Measurements from ENCODE around the gene ITGB1BP2.
"Not testable (repeated sequence)": the region's sequence is repeated elsewhere in the genome, so short reads cannot be mapped to it uniquely, and the experiment has no call there.

The ITGB1BP2 gene

DNA sequence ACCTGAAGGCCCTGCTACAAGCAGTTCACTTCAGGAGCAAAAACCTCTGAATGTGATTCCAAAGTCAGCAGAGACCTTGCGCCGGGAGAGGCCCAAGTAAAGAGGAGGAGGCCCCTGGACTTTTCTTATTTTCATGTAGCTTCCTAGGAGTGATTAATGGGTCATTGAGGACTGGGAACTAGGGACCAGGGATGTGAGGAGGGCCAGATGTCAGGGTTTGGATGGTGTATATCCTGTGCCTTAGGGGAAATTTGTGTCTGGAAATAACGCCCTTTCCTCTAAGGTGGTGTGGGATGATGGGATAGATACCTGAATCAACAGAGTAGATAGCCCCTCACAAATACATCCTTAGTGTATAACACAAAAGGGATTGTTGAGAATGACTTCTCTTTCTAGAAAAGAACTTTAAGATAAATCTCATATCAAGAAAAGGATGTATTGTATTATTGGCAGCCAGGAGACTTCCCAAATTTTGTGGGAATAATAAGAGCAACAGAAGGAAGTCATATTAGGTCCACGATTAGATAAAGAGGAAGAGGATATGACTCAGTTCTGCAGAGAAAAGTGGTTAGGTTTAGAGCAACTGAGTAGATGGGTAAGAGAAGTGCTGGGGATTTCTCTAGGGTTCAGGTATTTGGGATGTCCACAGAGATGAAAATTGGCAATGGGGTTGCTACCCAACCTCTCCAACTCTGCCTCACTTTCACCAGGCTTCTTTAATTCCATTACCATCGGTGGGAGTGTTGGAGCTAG is 1.1 kb downstream of the ITGB1BP2 start:
- no peak for DNase-seq

DNA sequence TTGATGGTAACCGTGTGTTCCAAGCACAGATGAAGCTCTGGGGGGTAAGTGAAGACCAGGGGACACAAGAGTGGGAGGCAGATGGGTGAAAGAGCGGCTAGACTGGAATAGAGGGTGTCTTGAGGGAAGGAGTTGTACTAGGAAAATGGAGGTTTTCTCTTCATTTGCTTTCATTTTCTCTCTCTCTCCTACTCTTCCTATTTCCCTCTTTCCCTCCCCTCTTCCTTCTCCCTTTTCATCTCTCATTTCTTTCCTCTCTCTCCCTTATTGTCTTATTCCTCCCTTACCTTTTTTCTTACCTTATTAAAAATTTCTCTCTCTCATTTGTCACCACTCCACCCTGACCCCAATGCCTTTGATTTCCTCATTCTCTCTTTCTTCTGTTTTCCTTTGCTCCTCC is 3.0 kb downstream of the ITGB1BP2 start:
- DNase-seq = no peak

DNA sequence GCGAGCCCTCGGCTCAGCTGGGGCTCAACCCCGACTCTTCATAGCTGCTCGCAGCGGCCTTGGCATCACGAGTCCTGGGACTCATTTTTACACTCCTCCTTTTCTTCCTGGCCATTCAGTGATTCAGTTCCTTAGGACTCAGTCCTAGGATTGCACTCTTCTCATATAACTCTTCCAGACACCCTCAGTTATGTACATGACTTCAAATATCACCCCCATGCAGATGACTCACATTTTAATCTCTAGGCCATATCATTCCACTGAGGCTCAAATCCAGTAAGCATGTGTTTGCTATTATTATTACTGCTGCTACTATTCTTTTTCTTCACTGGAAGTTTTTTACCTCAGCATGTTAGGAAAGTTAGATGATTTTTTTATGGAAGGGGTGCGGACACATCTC is 14.4 kb downstream of the ITGB1BP2 start:
- DNase-seq = no peak

DNA sequence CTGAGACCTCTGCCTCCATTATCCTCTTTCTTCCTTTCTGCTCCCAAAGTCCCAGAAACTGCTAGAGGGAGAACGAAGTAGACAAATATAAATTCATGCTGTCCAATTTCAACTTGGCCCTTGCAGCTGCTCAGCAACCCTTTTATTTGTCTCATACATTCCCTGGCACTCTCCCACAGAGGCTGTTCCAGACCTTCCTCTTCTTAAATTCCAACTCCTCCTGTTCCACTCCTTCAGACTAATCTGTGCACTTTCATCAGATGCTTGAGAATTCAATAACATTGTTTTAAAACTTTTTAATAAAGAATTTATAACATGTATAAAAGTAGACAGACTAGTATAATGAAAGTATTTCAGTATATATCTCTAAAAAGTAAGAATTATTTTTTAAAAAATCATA is 15.4 kb downstream of the ITGB1BP2 start:
- not testable (repeated sequence) for DNase-seq

DNA sequence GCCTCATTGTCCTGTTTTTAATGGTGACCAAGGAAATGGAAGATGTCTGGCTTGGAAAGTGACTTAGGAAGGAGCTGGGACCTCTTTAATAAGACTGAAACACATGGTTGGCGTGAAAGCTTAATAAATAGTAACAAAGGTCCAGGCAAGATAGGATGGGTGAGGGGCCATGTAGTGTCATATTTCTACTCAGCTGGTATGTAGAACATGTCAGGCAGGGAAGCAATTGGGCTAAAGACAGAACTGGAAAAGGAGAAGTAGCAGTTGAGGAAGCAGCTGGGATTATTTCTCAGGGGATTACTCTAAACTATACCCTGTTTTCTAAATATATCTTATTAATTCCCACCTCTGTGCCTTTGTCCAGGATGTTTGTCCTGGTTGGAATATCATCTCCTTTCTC is 18.6 kb downstream of the ITGB1BP2 start:
- DNase-seq = no peak

DNA sequence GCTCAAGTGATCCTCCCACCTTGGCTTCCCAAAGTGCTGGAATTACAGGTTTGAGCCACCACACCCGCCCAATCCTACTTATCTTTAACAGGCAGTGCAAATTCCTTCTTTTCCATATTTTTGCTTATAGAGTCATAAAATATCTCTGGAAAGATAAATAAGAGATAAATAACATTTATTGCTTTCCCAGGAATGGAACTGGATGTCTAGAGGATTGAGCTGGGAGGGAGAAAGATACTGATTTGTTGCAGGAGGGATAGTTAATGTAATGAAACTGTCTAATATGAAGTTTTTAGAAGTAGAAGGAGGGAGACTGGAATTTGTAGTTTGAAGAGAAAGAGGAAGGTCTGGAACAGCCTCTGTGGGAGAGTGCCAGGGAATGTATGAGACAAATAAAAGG is 20.2 kb downstream of the ITGB1BP2 start:
- no peak for DNase-seq

DNA sequence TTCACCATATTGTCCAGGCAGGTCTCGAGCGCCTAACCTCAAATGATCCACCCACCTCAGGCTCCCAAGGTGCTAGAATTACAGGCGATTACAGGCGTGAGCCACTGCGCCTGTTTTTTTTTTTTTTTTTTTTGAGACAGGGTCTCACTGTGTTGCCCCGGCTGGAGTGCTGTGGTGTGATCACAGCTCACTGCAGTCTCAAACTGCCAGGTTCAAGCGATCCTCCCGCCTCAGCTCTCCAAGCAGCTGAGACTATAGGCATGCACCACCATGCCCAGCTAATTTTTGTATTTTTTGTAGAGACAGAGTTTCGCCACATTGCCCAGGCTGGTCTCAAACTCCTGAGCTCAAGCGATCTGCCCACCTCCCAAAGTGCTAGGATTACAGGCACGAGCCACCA is 22.9 kb downstream of the ITGB1BP2 start:
- not testable (repeated sequence) for DNase-seq

DNA sequence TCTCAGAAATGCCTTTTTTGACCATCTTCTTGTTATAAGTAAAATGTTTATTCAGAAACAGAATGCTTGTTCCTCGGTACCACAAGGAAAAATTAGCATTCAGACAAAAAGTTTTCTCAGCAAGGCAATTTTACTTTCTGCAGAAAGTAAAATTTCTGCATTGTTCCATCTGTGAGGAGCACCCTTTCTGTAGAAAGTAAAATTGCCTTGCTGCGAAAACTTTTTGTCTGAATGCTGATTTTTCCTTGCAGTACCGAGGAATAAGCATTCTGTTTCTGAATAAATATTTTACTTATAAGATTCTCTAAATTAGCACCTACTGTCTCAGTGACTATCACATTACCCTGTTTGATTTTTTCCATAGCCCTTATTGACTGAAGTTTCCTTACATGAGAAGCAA is 24.8 kb downstream of the ITGB1BP2 start:
- DNase-seq = no peak

DNA sequence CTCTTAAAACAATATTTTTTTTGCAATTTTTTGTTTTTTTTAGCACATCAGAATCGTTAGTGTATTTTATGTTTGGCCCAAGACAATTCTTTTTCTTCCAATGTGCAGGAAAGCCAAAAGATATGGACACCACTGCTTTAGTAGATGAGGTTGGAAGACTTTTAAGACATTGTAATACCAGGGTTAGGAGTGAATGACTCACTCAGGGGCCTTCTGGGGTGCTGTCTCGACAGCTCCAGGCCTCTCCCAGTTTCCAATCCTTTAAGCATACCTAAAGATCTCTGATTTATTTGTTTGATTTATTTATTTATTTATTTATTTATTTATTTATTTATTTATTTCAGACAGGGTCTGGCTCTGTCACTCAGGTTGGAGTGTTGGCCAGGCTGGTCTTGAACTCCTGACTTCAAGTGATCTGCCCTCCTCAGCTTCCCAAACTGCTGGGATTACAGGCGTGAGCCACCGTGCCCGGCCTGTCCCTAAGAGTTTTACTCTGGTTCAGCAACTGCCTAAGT is 47.7 kb downstream of the ITGB1BP2 start:
- not testable (repeated sequence) for DNase-seq

DNA sequence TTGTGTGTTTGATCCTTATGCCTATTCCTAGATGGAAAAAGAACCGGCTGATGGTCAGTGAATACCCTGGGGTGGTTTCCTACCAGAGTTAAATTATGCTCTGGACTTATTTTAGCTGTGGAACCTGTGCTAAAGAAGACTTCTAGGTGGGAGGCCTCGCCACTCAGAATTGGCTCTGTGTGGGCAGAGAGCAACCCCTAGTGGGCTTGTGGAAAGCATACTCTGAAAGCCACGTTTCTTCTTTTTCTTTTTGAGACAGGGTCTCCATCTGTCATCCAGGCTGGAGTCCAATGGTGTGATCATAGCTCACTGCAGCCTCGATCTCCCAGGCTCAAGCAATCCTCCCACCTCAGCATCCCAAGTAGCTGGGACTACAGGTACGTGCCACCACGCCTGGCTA is 48.3 kb downstream of the ITGB1BP2 start:
- DNase-seq = not testable (repeated sequence)

DNA sequence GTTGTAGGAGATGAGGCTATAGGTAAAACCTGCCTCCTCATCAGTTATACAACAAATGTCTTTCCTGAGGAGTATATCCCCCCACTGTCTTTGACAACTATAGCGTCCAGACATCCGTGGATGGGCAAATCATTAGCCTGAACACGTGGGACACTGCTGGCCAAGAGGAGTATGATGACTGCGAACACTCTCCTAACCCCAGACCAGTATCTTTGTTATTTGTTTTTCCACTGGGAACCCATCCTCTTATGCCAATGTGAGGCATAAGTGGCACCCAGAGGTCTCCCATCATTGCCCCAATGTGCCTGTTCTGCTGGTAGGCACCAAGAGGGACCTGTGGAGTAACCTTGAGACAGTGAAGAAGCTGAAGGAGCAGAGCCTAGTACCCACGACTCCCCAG is 50.9 kb downstream of the ITGB1BP2 start:
- DNase-seq = not testable (repeated sequence)
